Stomach (tissue), 9 donors: ENCODE data around the gene CCT6B. TPM values are rescaled to one million over a fixed set of nuclear protein-coding genes. Genes with fewer than 3 reads are reported as not detected.

Experiments
- DNase-seq, 2 donors: peaks; one replicate each; pipeline versions ENCODE4 v3.0.0 to v3.0.0-alpha.2; 2013 to 2019
- H3K27ac ChIP-seq, 5 donors: fragments of 200-600 bp in 4 of 5; sonication (generic) in 4 of 5; one replicate each; pipeline ENCODE4 v1.5.1; 2013 to 2019; ENCODE audit warnings: mild to moderate bottlenecking in 1 of 5, moderate library complexity in 1 of 5
- H3K27me3 ChIP-seq, 3 donors: fragments of 200-600 bp; sonication (generic); one replicate each; pipeline ENCODE4 v1.5.1; 2017 to 2019; ENCODE audit warnings: mixed run types in 1 of 3
- H3K36me3 ChIP-seq, 4 donors: fragments of 200-600 bp; sonication (generic); 1 replicate in 3 of 4; 2 replicates in 1 of 4; pipeline ENCODE4 v1.5.1; 2016 to 2019
- H3K4me1 ChIP-seq, 4 donors: fragments of 200-600 bp; sonication (generic); one replicate each; pipeline ENCODE4 v1.5.1; 2016 to 2019
- H3K4me3 ChIP-seq, 4 donors: fragments of 200-600 bp; sonication (generic) in 3 of 4; one replicate each; pipeline ENCODE4 v1.5.1; 2016 to 2019; ENCODE audit warnings: mild to moderate bottlenecking in 1 of 4
- H3K9me3 ChIP-seq, 4 donors: fragments of 200-600 bp; sonication (generic); one replicate each; pipeline ENCODE4 v1.5.1; 2016 to 2019
- EP300 ChIP-seq: sonication (generic); formaldehyde crosslinking; IDR thresholded peaks from one replicate; pipeline ENCODE4 v1.6.1; 2017; ENCODE audit warnings: antibody characterized with exemption
- POLR2A ChIP-seq, 4 donors: fragments of 450-650 bp; IDR thresholded peaks; one replicate each; pipeline ENCODE4 v1.6.1; 2016; ENCODE audit warnings: antibody characterized with exemption in 4 of 4, control low read depth in 2 of 4, mild to moderate bottlenecking in 1 of 4, moderate library complexity in 1 of 4
- POLR2AphosphoS5 ChIP-seq, 3 donors: sonication (generic); formaldehyde crosslinking; IDR thresholded peaks; one replicate each; pipeline ENCODE4 v1.6.1; 2016; ENCODE audit warnings: antibody characterized with exemption in 3 of 3
- WGBS, 5 donors: extraction: QIAGEN DNeasy Blood & Tissue Kit in 3 of 5; methylation state at CpG; one replicate each; pipeline versions ENCODE4 v1.1.5 to v1.1.7; 2013 to 2018; 5-methylcytosine and 5-hydroxymethylcytosine counted together
- intact Hi-C: fragments of 100-400 bp; cut with DNase I; formaldehyde crosslinking; loops from one replicate; pipeline ENCODE4 v1.15.1; 2023; ENCODE audit warnings: low total_unique reads
- polyA plus RNA-seq, 3 donors: library from polyadenylated mRNA; stranded (reverse); fragments of 200-250 nt; gene quantifications; one replicate each; pipeline ENCODE4 v1.2.3, GENCODE V29; 2013
- total RNA-seq, 5 donors: library from RNA; depleted of rRNA; stranded (reverse); fragments of >200 nt; gene quantifications; one replicate each; pipeline versions ENCODE4 v1.1.0 to v1.2.3, GENCODE V29; 2014 to 2016
- TF ChIP-seq, protein P1 (sequence below), 7 experiments: fragments of 450-650 bp in 4 of 7; fragments of 200-600 bp in 3 of 7; sonication (generic) in 3 of 7; IDR thresholded peaks; one replicate each; pipeline ENCODE4 v1.5.1; 2016 to 2019; ENCODE audit warnings: antibody characterized with exemption in 7 of 7, control low read depth in 2 of 7, mild to moderate bottlenecking in 1 of 7
- donor health status: healthy with polysubstance abuse.
- donor health status: Bipolar disorder and iron deficiency.
- donor health status: healthy.

CCT6B gene
- total and polyA plus RNA-seq, 8 donors = 0.45 to 8.6 (median 1.4) TPM; not detected in 2

DNA sequence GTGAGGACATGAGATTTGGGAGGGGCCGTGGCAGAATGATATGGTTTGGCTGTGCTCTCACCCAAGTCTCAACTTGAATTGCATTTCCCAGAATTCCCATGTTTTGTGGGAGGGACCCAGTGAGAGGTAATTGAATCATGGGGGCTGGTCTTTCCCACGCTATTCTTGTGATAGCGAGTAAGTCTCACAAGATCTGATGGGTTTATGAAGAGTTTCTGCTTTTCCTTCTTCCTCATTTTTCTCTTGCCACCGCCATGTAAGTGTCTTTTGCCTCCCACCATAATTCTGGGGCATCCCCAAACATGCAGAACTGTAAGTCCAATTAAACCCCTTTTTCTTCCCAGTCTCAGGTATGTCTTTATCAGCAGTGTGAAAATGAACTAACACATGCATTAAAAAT, 40.6 kb downstream of the CCT6B start:
- Histone ChIP-seq H3K4me1 (no peaks in the 10 kb centered on the region), H3K9me3 (no peaks in the 10 kb centered on the region), H3K4me3 (no peak overlapping the region), H3K27me3 (no peaks in the 10 kb centered on the region), H3K27ac (no peak overlapping the region), H3K36me3 (no peaks in the 10 kb centered on the region)
- intact Hi-C loops = no loop called here
- 87 to 95% (median 90%) methylated on average over 4 of the region's 4 CpGs for WGBS, 5 donors
- no peak for TF ChIP-seq EP300
- TF ChIP-seq, protein P1, sequence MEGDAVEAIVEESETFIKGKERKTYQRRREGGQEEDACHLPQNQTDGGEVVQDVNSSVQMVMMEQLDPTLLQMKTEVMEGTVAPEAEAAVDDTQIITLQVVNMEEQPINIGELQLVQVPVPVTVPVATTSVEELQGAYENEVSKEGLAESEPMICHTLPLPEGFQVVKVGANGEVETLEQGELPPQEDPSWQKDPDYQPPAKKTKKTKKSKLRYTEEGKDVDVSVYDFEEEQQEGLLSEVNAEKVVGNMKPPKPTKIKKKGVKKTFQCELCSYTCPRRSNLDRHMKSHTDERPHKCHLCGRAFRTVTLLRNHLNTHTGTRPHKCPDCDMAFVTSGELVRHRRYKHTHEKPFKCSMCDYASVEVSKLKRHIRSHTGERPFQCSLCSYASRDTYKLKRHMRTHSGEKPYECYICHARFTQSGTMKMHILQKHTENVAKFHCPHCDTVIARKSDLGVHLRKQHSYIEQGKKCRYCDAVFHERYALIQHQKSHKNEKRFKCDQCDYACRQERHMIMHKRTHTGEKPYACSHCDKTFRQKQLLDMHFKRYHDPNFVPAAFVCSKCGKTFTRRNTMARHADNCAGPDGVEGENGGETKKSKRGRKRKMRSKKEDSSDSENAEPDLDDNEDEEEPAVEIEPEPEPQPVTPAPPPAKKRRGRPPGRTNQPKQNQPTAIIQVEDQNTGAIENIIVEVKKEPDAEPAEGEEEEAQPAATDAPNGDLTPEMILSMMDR (IDR thresholded peaks at IDR 0.05) = no peak
- TF ChIP-seq POLR2A (IDR thresholded peaks at IDR 0.05) = no peak
- TF ChIP-seq POLR2AphosphoS5 (IDR thresholded peaks at IDR 0.05) = no peak
- DNase-seq = no peak

- no peak for TF ChIP-seq POLR2AphosphoS5 (IDR thresholded peaks at IDR 0.05)
- TF ChIP-seq POLR2A (IDR thresholded peaks at IDR 0.05) = no peak
- no peak for TF ChIP-seq EP300
- TF ChIP-seq, protein P1 (IDR thresholded peaks at IDR 0.05) = no peak
- Histone ChIP-seq H3K27me3 (no peaks in the 10 kb centered on the region), H3K4me3 (no peak overlapping the region), H3K9me3 (no peaks in the 10 kb centered on the region), H3K36me3 (no peaks in the 10 kb centered on the region), H3K4me1 (no peaks in the 10 kb centered on the region), H3K27ac (no peak overlapping the region)
- WGBS, 5 donors = 39 to 63% (median 45%) methylated on average over 1 of the region's 1 CpG
- DNase-seq = no peak
- intact Hi-C loops = no loop called here
These were observed 43.9 kb downstream of the CCT6B start for GRCh38 chr17:34917381-34917780.

- 25 to 53% (median 28%) methylated on average over 2 of the region's 2 CpGs for WGBS, 5 donors
- DNase-seq = no peak
These were observed 45.1 kb downstream of the CCT6B start for GRCh38 chr17:34916120-34916519.

GRCh38 chr17:34913001-34913400, 48.3 kb downstream of the CCT6B start:
- 59 to 85% (median 73%) methylated on average over 1 of the region's 1 CpG for WGBS, 5 donors

More at GRCh38 chr17:34916120-34916519, 45.1 kb downstream of the CCT6B start:
- no peak for TF ChIP-seq POLR2AphosphoS5 (IDR thresholded peaks at IDR 0.05)
- no peak for TF ChIP-seq EP300
- no peak for TF ChIP-seq POLR2A (IDR thresholded peaks at IDR 0.05)
- TF ChIP-seq, protein P1 (IDR thresholded peaks at IDR 0.05) = no peak
- Histone ChIP-seq H3K36me3 (no peaks in the 10 kb centered on the region), H3K27ac (no peak overlapping the region), H3K4me1 (no peaks in the 10 kb centered on the region), H3K4me3 (no peak overlapping the region), H3K27me3 (no peaks in the 10 kb centered on the region), H3K9me3 (no peaks in the 10 kb centered on the region)
- intact Hi-C loops = no loop called here

More at GRCh38 chr17:34913001-34913400, 48.3 kb downstream of the CCT6B start:
- intact Hi-C loops = no loop called here
- Histone ChIP-seq H3K27me3 (no peaks in the 10 kb centered on the region), H3K9me3 (no peaks in the 10 kb centered on the region), H3K36me3 (no peaks in the 10 kb centered on the region), H3K4me1 (no peaks in the 10 kb centered on the region), H3K27ac (no peak overlapping the region), H3K4me3 (no peak overlapping the region)
- DNase-seq = no peak
- TF ChIP-seq POLR2A (IDR thresholded peaks at IDR 0.05) (no peak), EP300 (no peak)
- TF ChIP-seq, protein P1 (IDR thresholded peaks at IDR 0.05) = no peak
